Measurements from ENCODE around the gene DGCR8.
A peak's percentile ranks its signal among the peaks of the same experiment; 100 is the strongest.
"Not testable (repeated sequence)": the region's sequence is repeated elsewhere in the genome, so short reads cannot be mapped to it uniquely, and the experiment has no call there.

The DGCR8 gene

DNA sequence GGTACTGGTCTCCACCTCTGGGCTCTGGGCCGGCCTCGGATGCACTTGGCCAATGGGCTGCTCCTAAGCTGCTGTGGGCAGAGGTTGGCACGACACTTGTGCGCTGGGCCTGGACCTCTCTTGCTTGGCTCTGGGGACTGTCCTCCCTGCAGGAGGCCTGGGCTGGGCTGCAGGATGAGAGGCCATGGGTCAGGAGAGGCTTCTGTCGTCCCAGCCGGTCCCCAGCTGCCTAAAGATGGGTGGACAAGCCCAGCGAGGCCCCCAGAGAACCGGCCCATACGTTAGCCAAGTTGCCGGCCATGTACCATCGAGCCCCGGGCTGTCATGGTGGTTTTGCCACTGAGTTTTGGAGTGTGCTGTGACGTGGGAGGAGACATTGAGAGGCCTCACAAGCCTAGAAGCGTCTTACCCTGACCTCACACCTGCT, 72.4 kb downstream of the DGCR8 start:
- H3K4me3 Mint-ChIP-seq: no peak overlapping the region
- no peak for ATAC-seq (ENCODE audit: low read depth)
- H3K9me3 Mint-ChIP-seq: no peaks in the 10 kb centered on the region
- no peak for DNase-seq (ENCODE audit: low spot score in 2 of 2)
- no peak overlapping the region for H3K27ac Mint-ChIP-seq
- H3K36me3 Mint-ChIP-seq: no peaks in the 10 kb centered on the region
- H3K27me3 Mint-ChIP-seq: peaks cover 3% of the 10 kb centered on the region
- peaks cover 3% of the 10 kb centered on the region for H3K4me1 Mint-ChIP-seq

DNA sequence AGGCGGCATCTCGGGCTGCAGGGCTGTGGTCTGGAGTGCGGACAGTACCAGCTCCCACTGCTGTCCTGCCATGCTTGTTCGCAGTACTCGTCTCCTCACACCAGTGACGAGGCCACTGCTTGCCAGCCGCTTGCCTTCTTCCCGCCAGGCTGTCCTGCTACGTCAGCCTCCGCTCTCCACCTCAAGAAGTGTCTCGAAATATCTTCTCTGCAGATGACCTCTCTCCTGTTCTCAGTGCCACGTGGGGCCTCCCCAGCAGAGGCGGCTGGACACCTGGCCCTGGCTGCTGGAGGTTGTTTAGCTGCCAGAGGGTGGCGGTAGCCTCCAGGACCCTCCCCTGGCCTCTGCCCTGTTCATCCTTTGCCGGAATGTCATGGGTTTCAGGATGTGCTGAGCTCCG, 73.9 kb downstream of the DGCR8 start:
- no peaks in the 10 kb centered on the region for H3K36me3 Mint-ChIP-seq
- H3K4me1 Mint-ChIP-seq: peaks cover 3% of the 10 kb centered on the region
- peaks cover 6% of the 10 kb centered on the region for H3K27me3 Mint-ChIP-seq
- H3K27ac Mint-ChIP-seq: no peak overlapping the region
- DNase-seq (ENCODE audit: low spot score in 2 of 2) (no peak), ATAC-seq (ENCODE audit: low read depth) (no peak)
- no peaks in the 10 kb centered on the region for H3K9me3 Mint-ChIP-seq
- no peak overlapping the region for H3K4me3 Mint-ChIP-seq

DNA sequence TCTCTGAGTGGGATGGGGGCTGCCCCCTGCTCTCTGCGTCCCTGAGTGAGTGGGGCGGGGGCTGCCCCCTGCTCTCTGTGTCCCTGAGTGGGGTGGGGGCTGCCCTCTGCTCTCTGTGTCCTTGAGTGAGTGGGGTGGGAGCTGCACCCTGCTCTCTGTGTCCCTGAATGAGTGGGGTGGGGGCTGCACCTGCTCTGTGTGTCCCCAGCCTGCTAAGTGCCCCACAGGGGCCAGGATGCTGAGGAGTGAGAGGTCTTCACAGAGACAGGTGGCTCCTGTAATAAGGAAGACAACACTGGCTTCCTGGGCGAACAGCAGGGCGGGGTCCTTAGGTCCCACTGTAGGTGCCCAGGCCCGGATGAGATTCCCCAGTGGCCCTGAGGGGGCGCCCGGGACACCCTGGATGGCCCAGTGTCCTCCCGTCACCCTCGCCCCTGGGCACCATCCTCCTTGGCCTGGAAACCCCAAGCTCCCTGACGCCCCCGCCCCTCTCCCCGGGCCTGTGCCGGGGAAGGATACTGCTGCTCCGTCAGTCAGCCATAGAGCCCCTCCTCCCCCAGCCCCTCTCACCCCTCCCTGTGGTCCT, 74.7 kb downstream of the DGCR8 start:
- no peak overlapping the region for H3K4me3 Mint-ChIP-seq
- no peak for ATAC-seq (ENCODE audit: low read depth)
- H3K9me3 Mint-ChIP-seq: no peaks in the 10 kb centered on the region
- peaks cover 3% of the 10 kb centered on the region for H3K4me1 Mint-ChIP-seq
- peaks cover 8% of the 10 kb centered on the region for H3K27me3 Mint-ChIP-seq
- DNase-seq (ENCODE audit: low spot score in 2 of 2): no peak
- no peak overlapping the region for H3K27ac Mint-ChIP-seq
- no peaks in the 10 kb centered on the region for H3K36me3 Mint-ChIP-seq

DNA sequence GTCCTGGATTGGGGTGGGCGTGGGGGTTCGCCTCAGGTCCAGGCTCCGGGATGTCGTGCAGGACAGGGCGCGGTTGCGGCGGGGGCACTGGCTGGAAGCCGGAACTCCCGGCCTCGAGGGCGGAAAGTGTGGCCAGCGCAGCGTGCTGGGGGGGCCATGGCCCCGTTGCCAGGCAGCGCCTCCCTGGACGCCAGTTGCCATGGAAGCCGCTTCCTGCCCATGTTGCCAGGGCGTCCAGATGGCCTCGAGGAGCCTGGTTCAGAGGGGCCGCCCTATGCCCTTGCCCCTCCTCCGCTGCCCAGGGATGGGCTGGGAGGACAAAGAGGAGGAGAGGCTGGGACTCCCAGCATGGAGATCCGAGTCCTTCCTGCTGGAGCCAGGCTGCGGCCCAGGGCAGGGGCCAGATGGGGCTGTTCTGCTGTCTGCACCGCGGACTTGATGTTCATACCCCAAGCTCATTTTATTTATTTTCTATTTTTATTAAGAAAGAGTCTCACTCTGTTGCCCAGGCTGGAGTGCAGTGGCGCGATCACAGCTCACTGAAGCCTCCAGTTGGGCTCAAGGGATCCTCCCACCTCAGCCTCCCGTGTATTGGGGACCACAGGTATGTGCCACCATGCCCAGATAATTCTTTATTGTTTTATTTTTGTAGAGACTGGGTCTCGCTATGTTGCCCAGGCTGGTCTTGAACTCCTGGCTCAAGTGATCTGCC, 75.4 kb downstream of the DGCR8 start:
- Mint-ChIP-seq H3K9me3 (no peaks in the 10 kb centered on the region), H3K4me1 (peaks cover 3% of the 10 kb centered on the region), H3K27me3 (peaks cover 8% of the 10 kb centered on the region), H3K4me3 (no peak overlapping the region), H3K36me3 (no peaks in the 10 kb centered on the region), H3K27ac (no peak overlapping the region)
- ATAC-seq (ENCODE audit: low read depth): no peak
- no peak for DNase-seq (ENCODE audit: low spot score in 2 of 2)

DNA sequence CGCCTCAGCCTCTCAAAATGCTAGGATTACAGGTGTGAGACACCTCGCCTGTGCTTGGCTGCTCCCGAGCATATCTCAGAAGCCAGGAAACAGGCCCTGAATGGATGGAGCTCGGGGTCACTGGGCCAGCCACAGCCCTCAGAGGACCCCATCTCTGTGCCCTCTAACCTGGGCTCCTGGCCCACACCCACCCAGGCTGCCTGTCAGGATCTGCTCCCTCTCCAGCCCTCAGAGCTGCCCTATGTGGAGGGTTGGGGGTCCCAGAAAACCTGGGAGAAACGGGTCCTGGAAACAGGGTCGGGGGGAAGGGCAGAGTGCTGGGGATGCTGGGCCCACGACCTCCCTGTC, 76.0 kb downstream of the DGCR8 start:
- no peaks in the 10 kb centered on the region for H3K9me3 Mint-ChIP-seq
- no peak overlapping the region for H3K4me3 Mint-ChIP-seq
- H3K27ac Mint-ChIP-seq: no peak overlapping the region

DNA sequence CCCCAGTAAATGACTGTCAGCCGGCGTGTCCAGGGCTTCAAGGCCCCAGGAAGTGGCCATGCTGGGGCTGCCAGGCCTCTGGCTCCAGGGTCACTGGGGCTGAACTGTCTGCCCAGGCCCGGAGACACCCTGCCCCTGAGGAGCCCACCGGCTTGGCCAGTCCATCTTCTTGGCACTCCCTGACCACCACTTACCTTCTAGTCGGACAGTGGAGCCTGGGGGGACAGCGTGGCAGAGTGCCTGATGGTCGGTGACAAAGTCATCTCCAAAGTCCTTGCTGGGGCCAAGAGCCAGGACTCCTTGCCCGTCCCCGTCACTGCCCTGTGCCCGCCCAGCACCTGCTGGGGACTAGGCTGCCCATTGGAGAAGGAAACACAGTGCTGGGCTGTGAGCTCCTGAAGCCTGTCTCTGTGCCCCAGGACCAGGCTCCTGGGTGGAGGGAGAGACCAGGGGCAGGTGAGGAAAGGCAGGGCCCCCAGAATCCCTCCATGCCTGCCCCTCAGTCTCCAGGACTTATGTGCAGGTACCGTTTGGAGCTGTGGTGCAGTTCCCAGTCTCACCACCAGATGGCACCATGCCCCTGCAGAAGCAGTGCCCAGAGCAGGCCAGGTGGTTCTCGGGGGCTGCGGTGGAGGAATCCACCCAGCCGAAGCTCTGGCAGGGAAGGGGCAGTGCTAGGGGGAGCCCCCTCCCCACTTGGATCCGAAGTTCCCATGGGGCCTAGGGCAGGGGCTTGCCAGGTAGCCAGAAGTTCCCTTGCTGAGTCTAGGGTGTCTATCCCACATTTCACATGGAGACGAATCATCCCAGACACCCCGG, 76.8 kb downstream of the DGCR8 start:
- ATAC-seq (ENCODE audit: low read depth) (peak; percentile 90), DNase-seq (ENCODE audit: low spot score in 2 of 2) (peak; percentile 89 to 97)
- Mint-ChIP-seq H3K27me3 (peaks cover 8% of the 10 kb centered on the region), H3K27ac (no peak overlapping the region), H3K4me3 (no peak overlapping the region), H3K4me1 (peaks cover 3% of the 10 kb centered on the region), H3K9me3 (no peaks in the 10 kb centered on the region), H3K36me3 (no peaks in the 10 kb centered on the region)

More for the DNA sequence above, 76.0 kb downstream of the DGCR8 start:
- no peak for DNase-seq (ENCODE audit: low spot score in 2 of 2)
- Mint-ChIP-seq H3K4me1 (peaks cover 3% of the 10 kb centered on the region), H3K27me3 (peaks cover 8% of the 10 kb centered on the region), H3K36me3 (no peaks in the 10 kb centered on the region)
- no peak for ATAC-seq (ENCODE audit: low read depth)

DNA sequence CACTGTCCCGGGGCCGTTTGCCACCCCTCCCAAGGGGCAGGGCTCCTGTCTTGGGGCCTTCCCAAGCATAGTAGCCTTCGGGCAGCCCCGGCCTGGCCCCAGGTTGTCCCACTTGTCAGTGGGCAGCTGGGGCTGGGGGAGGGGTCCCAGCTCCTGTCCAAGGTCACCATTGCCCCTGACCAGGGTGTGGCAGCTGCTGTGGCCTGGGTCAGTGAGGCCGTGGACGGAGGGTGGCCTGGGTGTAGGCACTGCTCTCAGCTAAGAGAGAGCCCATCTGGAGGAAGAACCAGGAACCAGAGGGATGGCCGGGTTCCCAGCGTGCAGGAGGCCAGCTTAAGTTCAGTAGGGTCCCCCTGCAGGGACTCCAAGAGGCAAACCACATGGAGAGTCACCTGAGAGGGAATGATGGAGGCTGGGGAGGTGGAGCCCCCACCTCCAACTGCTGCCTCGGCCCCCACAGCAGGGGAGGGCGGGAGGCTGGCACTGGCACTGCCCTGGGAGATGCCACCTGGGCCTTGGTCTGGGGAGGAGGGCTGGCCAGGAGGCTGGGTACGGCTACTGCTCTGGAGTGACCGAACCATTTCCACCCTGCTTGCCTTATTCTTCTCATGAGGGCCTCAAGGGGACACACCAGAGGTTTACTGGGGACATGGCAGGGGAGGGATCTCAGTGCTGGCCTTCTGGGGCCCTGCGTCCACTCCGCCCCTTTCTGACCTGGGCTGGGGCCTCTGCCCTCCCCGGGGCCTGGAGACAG, 77.6 kb downstream of the DGCR8 start:
- Mint-ChIP-seq H3K4me1 (peaks cover 3% of the 10 kb centered on the region), H3K4me3 (no peak overlapping the region), H3K9me3 (peaks cover 3% of the 10 kb centered on the region), H3K27me3 (peaks cover 8% of the 10 kb centered on the region), H3K27ac (no peak overlapping the region), H3K36me3 (no peaks in the 10 kb centered on the region)
- ATAC-seq (ENCODE audit: low read depth) (no peak), DNase-seq (ENCODE audit: low spot score in 2 of 2) (no peak)

DNA sequence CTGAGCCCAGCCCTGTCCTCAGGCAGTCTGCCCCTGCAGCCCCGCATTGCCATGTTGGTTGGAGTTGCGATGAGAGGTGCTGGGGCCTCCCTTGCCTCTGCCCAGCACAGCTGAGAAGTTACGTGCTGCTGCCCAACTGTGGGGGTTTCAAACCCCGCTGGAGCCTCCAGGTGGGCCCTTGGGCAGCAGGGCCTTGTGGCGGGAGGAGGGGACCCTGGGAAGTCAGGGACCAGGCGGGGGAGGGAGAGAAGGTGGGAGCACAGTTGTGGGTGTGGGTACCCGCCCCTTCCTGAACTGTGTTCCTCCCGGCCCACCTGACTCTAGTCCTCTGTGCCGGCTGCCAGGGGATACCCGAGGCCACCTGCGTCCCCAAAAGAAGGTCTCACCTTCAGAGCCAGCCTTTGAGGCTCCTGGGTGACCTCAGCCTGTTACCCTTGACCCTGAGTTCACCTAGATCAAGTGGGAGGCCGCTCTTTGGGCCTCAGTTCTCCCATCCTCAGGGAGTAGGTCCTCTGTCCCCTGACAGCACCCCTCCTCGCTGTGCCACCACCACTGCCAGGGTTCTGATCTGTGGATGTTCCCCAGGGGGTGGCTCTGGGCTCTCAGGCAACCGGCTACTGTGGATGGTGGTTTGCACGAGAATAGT, 78.5 kb downstream of the DGCR8 start:
- no peaks in the 10 kb centered on the region for H3K36me3 Mint-ChIP-seq
- peaks cover 3% of the 10 kb centered on the region for H3K4me1 Mint-ChIP-seq
- no peak for DNase-seq (ENCODE audit: low spot score in 2 of 2)
- no peak overlapping the region for H3K4me3 Mint-ChIP-seq
- H3K9me3 Mint-ChIP-seq: peaks cover 3% of the 10 kb centered on the region
- H3K27me3 Mint-ChIP-seq: peaks cover 8% of the 10 kb centered on the region
- ATAC-seq (ENCODE audit: low read depth): no peak
- H3K27ac Mint-ChIP-seq: no peak overlapping the region

DNA sequence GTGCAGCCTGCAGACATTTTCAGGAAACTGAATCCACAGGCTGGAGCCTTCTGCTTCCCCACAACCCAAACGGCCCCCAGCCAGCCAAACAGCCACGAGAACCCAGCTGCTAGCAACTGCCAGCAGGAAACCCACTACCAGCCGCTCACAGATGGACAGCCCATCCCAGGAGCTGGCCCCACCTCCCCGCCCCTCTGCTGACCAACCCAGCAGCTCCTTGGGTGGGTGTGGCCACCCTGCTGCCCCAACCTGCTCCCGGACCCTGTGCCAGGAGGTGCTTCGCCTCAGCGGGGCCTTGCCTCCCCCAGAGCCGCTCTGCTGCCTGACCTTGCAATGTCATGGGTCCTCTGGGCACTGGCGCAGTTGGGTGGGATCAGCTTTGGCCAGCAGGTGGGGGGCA, 79.0 kb downstream of the DGCR8 start:
- H3K4me1 Mint-ChIP-seq: peaks cover 4% of the 10 kb centered on the region
- DNase-seq (ENCODE audit: low spot score in 2 of 2) (no peak), ATAC-seq (ENCODE audit: low read depth) (no peak)
- H3K27ac Mint-ChIP-seq: no peak overlapping the region
- no peak overlapping the region for H3K4me3 Mint-ChIP-seq
- peaks cover 8% of the 10 kb centered on the region for H3K27me3 Mint-ChIP-seq
- H3K36me3 Mint-ChIP-seq: no peaks in the 10 kb centered on the region
- peaks cover 4% of the 10 kb centered on the region for H3K9me3 Mint-ChIP-seq

DNA sequence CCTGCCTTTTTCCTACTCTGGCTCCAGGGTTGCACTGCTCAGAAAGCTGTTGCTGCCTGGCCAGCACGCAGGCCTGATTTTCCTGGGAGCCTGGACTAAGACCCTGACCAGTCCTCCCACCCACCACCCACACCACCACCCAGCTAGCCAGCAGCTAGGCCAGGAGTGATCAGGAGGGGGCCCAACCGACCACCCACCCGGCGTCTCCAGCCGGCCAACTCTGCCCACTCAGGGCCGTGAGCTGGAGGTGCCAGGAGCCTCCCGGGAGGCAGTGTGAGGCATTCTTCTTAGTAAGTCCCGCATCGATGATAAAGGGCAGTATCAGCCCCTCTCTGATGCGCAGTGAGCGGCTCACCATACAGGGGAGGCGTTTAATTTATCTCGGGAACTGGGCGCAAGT, 79.5 kb downstream of the DGCR8 start:
- not testable (repeated sequence) for H3K27me3 Mint-ChIP-seq; H3K36me3 Mint-ChIP-seq; ATAC-seq (ENCODE audit: low read depth); H3K4me3 Mint-ChIP-seq; H3K4me1 Mint-ChIP-seq; H3K9me3 Mint-ChIP-seq; DNase-seq (ENCODE audit: low spot score in 2 of 2); H3K27ac Mint-ChIP-seq

DNA sequence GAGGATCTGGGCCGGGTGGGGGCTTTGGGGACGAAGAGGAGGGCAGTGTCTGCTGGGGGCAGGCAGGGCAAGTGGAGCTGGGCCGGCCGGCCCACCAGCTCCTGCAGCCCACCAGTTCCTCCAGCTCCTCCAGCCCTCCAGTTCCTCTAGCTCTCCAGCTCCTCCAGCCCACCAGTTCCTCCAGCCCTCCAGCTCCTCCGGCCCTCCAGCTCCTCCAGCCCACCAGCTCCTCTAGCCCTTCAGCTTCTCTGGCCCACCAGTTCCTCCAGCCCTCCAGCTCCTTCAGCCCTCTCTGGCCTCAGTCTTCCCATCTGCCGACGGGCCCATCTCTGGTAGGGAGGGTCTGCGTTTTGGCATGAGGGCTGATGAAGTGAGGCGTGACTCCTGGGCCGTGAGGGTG, 80.0 kb downstream of the DGCR8 start:
- Mint-ChIP-seq H3K9me3 (peaks cover 7% of the 10 kb centered on the region), H3K4me3 (no peak overlapping the region), H3K27me3 (peaks cover 8% of the 10 kb centered on the region), H3K4me1 (peaks cover 8% of the 10 kb centered on the region), H3K27ac (no peak overlapping the region), H3K36me3 (no peaks in the 10 kb centered on the region)
- ATAC-seq (ENCODE audit: low read depth) (no peak), DNase-seq (ENCODE audit: low spot score in 2 of 2) (no peak)

Data from memory B cell (primary cell).